GM10248 (cell line): ENCODE results near the gene CALHM5.

ENCODE experiments used
- CTCF ChIA-PET: fragments of 300-600 bp; sonication (Branson Sonifier 250); formaldehyde crosslinking; extraction: SDS; loops from one replicate; lab custom pipeline; 2021; ENCODE audit warnings: antibody characterized with exemption; lab: Yijun Ruan, JAX
- POLR2A ChIA-PET: fragments of 350-650 bp; sonication (Branson Sonifier 250); formaldehyde crosslinking; extraction: SDS; loops from one replicate; lab custom pipeline; 2020; ENCODE audit warnings: antibody characterized with exemption; lab: Yijun Ruan, JAX
- DNase-seq: peaks from one replicate; pipeline ENCODE4 v3.0.0; 2012; ENCODE audit errors: extremely low spot score
- TF ChIP-seq, protein P1 (sequence below): IDR thresholded peaks from 2 replicates; pipeline ENCODE4 v1.5.1; 2012; ENCODE audit warnings: mild to moderate bottlenecking, low read depth; ENCODE audit errors: extremely low read depth, missing control alignments, control extremely low read depth

Gene CALHM5

DNA sequence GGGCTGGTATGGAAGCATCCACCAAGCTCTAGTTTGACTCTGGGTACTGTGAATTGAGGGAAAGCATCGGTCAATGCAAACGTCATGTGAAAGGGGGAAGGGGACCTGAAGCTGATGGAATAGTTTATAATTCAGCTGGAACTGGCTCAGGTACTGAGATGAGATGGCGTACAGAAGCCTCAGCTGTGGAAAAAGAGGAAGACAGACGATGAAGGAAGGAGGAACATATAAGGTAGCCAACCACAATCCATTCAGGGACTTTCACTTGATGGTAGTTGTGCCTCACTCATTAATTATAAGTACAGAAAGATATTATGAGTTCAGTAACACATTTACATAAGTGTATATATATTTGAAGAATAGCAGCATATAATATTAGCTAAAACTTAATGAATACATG, 2.7 kb downstream of the CALHM5 start:
- TF ChIP-seq, protein P1, sequence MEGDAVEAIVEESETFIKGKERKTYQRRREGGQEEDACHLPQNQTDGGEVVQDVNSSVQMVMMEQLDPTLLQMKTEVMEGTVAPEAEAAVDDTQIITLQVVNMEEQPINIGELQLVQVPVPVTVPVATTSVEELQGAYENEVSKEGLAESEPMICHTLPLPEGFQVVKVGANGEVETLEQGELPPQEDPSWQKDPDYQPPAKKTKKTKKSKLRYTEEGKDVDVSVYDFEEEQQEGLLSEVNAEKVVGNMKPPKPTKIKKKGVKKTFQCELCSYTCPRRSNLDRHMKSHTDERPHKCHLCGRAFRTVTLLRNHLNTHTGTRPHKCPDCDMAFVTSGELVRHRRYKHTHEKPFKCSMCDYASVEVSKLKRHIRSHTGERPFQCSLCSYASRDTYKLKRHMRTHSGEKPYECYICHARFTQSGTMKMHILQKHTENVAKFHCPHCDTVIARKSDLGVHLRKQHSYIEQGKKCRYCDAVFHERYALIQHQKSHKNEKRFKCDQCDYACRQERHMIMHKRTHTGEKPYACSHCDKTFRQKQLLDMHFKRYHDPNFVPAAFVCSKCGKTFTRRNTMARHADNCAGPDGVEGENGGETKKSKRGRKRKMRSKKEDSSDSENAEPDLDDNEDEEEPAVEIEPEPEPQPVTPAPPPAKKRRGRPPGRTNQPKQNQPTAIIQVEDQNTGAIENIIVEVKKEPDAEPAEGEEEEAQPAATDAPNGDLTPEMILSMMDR, result no peak
- ChIA-PET CTCF (interaction anchor here (1.0 to 3.5 kb wide), 10 partner anchors 8 to 245 kb away, joined by 3 to 15 read pairs (median 4); no protein-coding TSS in a partner anchor), POLR2A (no interaction called here)
- no peak for DNase-seq

DNA sequence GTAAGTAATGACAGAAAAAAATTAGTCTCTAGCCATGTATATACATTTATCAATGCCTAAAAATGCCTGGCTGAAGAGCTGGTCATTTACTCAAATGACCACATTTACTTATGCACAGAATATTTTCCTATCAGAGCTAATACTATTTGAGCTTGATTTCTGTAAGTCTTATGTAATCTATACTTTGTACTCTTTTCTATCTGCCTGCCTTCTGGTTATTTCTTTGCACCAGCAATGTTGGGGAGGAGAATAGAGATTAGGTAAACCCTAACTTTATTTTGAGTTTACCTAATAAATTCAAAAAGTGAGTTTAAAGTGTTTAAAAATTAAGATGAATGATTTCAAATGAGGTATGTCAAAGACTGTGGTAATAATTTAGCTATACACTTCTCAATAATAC, 3.7 kb downstream of the CALHM5 start:
- POLR2A ChIA-PET, result no interaction called here

DNA sequence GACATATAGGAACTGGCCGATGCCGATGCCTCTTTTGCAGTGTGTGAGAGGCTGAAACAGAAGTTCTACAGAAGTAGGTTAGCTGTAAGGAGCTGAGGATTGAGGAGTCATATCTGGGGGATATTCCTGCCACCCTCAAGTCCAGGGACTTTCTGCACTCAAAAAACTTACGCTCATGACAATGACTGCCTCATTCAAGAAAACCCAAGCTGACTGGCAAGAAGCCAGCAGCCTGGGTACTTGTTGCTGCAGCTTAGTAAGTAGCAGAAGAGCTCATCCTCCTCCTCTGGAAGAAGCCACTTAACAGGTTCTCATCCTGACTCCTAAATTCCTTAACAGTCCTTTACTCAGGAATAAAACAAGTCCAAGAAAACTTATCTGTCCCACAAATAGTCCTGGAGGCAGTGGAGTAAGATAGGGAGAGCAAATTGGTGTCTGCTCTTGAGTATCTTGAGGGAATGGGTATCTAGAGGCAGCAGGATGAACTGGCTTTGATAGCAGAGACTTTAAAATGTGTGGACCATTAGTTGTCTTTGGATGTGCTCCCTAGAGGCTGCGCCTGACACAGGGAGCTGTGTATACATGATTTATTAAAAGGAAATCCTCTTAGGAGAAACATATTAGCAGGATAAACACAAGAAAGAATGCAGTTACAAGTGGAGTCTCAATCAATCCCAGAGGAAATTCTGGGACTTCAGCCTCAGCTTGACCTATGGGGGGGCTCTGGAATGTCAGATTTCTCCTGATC, 7.4 kb downstream of the CALHM5 start:
- TF ChIP-seq, protein P1, result no peak
- DNase-seq, result no peak
- ChIA-PET POLR2A (no interaction called here), CTCF (interaction anchor here (0.9 to 5.1 kb wide), 4 partner anchors 14 to 231 kb away, joined by 4 to 23 read pairs (median 6); no protein-coding TSS in a partner anchor)

More for the DNA sequence above, 3.7 kb downstream of the CALHM5 start:
- CTCF ChIA-PET, result interaction anchor here (1.0 to 5.1 kb wide), 13 partner anchors 9 to 246 kb away, joined by 3 to 23 read pairs (median 4); no protein-coding TSS in a partner anchor
- TF ChIP-seq, protein P1, result no peak
- no peak for DNase-seq

DNA sequence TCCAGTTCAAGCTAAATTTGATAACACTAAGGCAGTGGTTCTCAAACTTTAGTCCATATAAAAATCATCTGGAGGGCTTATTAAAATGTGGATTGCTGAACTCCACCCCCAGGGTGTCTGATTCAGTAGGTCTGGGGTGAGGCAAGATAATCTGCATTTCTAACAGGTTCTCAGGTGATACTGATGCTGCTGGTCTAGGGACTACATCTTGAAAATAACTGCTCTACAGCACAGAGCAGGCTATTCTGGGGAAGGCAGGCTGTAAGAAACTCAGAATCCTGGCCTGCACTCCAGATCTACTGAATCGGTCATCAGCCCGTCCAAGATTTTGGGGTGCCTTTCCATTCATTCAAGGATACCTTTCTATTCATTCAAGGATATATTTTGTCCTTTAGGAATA, 11.5 kb downstream of the CALHM5 start:
- ChIA-PET POLR2A (no interaction called here), CTCF (interaction anchor here (0.9 to 2.2 kb wide), 5 partner anchors 10 to 254 kb away, joined by 3 to 9 read pairs (median 8); no protein-coding TSS in a partner anchor)
- DNase-seq, result no peak
- TF ChIP-seq, protein P1, result no peak

DNA sequence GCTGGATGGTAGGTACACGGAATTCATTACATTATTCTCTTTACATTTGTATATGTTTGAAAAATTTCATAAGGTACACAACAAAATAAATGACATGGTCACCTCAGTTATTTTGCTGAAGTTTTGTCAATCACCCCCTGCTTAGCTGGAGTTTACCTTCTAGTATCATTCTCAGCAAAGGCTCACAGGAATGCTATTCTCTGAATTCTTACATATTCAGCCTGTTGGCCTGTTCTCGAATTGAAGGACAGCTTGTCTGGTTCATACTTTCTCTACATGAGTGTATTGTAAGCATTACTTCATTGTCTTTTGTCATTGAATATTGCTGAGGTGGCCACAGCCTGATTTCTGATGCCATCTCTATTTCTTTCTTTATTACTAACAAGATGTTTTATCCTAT, 12.8 kb downstream of the CALHM5 start:
- TF ChIP-seq, protein P1, result no peak
- no peak for DNase-seq
- ChIA-PET CTCF (interaction anchor here (1.1 kb wide), 2 partner anchors 9 to 11 kb away, joined by 3 to 4 read pairs; no protein-coding TSS in a partner anchor), POLR2A (no interaction called here)

DNA sequence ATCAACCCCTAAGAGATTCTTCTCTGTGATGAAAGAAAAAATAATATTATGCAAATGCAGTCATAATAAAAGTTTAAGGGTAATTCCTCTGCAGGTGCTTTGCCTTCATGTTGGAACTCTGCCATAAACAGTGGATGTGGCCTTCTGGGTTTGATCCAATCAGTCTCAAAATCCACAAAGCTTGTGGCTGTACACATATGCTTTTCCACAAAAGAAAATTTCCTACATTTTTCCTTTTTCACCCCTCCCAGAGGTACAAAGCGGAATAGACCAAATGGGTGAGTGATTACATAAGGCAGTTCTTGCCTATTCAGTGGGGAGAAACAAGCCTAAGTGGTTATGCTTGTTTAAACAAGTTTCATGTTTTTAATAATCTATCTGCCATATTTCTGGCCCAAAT, 16.7 kb downstream of the CALHM5 start:
- CTCF ChIA-PET, result interaction anchor here (1.3 to 1.6 kb wide), 2 partner anchors 241 to 259 kb away, joined by 3 to 4 read pairs; no protein-coding TSS in a partner anchor
- TF ChIP-seq, protein P1, result no peak
- DNase-seq, result no peak
- POLR2A ChIA-PET, result no interaction called here
